SK-N-SH (cell line): ENCODE data around the gene GALM.

ENCODE experiments used
- FOSL2 ChIP-seq: IDR thresholded peaks from 2 replicates; pipeline ENCODE4 v1.4.0; 2012; ENCODE audit warnings: low read depth, mild to moderate bottlenecking, moderate library complexity, borderline replicate concordance
- JUND ChIP-seq: IDR thresholded peaks from 2 replicates; pipeline ENCODE4 v1.4.0; 2012
- POLR2AphosphoS5 ChIP-seq: IDR thresholded peaks from 2 replicates; pipeline ENCODE4 v1.6.1; 2012; ENCODE audit warnings: low read depth, low read length
- RAD21 ChIP-seq: IDR thresholded peaks from 2 replicates; pipeline ENCODE4 v1.6.1; 2012; ENCODE audit warnings: mild to moderate bottlenecking, low read length
- RXRA ChIP-seq: IDR thresholded peaks from 2 replicates; pipeline ENCODE4 v1.4.0; 2012; ENCODE audit warnings: low read depth, mild to moderate bottlenecking, borderline replicate concordance
- TAF1 ChIP-seq: IDR thresholded peaks from 2 replicates; pipeline ENCODE4 v1.6.1; 2012; ENCODE audit warnings: low read depth, mild to moderate bottlenecking, low read length, moderate library complexity, borderline replicate concordance
- TCF12 ChIP-seq: IDR thresholded peaks from 2 replicates; pipeline ENCODE4 v1.4.0; 2012
- TF ChIP-seq, protein P1 (sequence below): fragments of 200-600 bp; sonication (generic); IDR thresholded peaks from 2 replicates; pipeline ENCODE4 v1.6.1; 2017; ENCODE audit warnings: antibody characterized with exemption, mild to moderate bottlenecking, moderate library complexity
- TF ChIP-seq, protein P2 (sequence below): IDR thresholded peaks from 2 replicates; pipeline ENCODE4 v1.4.0; 2012; ENCODE audit warnings: low read depth, borderline replicate concordance

- no peak for TF ChIP-seq TCF12
- TF ChIP-seq, protein P1, sequence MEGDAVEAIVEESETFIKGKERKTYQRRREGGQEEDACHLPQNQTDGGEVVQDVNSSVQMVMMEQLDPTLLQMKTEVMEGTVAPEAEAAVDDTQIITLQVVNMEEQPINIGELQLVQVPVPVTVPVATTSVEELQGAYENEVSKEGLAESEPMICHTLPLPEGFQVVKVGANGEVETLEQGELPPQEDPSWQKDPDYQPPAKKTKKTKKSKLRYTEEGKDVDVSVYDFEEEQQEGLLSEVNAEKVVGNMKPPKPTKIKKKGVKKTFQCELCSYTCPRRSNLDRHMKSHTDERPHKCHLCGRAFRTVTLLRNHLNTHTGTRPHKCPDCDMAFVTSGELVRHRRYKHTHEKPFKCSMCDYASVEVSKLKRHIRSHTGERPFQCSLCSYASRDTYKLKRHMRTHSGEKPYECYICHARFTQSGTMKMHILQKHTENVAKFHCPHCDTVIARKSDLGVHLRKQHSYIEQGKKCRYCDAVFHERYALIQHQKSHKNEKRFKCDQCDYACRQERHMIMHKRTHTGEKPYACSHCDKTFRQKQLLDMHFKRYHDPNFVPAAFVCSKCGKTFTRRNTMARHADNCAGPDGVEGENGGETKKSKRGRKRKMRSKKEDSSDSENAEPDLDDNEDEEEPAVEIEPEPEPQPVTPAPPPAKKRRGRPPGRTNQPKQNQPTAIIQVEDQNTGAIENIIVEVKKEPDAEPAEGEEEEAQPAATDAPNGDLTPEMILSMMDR: no peak
- no peak for TF ChIP-seq TAF1
- no peak for TF ChIP-seq POLR2AphosphoS5
- no peak for TF ChIP-seq RXRA
- no peak for TF ChIP-seq RAD21
- TF ChIP-seq, protein P2, sequence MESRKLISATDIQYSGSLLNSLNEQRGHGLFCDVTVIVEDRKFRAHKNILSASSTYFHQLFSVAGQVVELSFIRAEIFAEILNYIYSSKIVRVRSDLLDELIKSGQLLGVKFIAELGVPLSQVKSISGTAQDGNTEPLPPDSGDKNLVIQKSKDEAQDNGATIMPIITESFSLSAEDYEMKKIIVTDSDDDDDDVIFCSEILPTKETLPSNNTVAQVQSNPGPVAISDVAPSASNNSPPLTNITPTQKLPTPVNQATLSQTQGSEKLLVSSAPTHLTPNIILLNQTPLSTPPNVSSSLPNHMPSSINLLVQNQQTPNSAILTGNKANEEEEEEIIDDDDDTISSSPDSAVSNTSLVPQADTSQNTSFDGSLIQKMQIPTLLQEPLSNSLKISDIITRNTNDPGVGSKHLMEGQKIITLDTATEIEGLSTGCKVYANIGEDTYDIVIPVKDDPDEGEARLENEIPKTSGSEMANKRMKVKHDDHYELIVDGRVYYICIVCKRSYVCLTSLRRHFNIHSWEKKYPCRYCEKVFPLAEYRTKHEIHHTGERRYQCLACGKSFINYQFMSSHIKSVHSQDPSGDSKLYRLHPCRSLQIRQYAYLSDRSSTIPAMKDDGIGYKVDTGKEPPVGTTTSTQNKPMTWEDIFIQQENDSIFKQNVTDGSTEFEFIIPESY: no peak
- no peak for TF ChIP-seq FOSL2
- no peak for TF ChIP-seq JUND
These were observed 43.1 kb downstream of the GALM start for GRCh38 chr2:38708900-38709566.
